Heart right ventricle (tissue), 16 donors: ENCODE results near the gene KCNK2. TPM values are rescaled to one million over a fixed set of nuclear protein-coding genes. Genes with fewer than 3 reads are reported as not detected.

ENCODE experiments used
- ATAC-seq, 8 donors: fragments of 200-7000 bp; cut with Tn5 transposase; one replicate each; pipeline ENCODE4 v1.9.1; 2020; ENCODE audit warnings: mild to moderate bottlenecking in 8 of 8, moderate library complexity in 8 of 8, moderate number of reproducible peaks in 1 of 8
- DNase-seq, 2 donors: peaks; one replicate each; pipeline ENCODE4 v3.0.0-alpha.2; 2020
- H3K27ac ChIP-seq, 10 donors: fragments of 200-600 bp; sonication (generic) in 2 of 10; one replicate each; pipeline versions ENCODE4 v1.5.0 to v1.8.0; 2020 to 2022; ENCODE audit warnings: mild to moderate bottlenecking in 3 of 10
- H3K27me3 ChIP-seq, 7 donors: fragments of 200-600 bp; one replicate each; pipeline ENCODE4 v1.8.0; 2021 to 2022; ENCODE audit warnings: mild to moderate bottlenecking in 2 of 7
- H3K36me3 ChIP-seq, 9 donors: fragments of 200-600 bp; sonication (generic) in 1 of 9; one replicate each; pipeline versions ENCODE4 v1.5.0 to v1.8.0; 2020 to 2022; ENCODE audit warnings: mild to moderate bottlenecking in 2 of 9
- H3K4me1 ChIP-seq, 9 donors: fragments of 200-600 bp; sonication (generic) in 1 of 9; one replicate each; pipeline versions ENCODE4 v1.5.0 to v1.8.0; 2020 to 2022; ENCODE audit warnings: mild to moderate bottlenecking in 4 of 9
- H3K4me3 ChIP-seq, 10 donors: fragments of 200-600 bp; sonication (generic) in 2 of 10; one replicate each; pipeline versions ENCODE4 v1.5.0 to v1.8.0; 2020 to 2022; ENCODE audit warnings: mild to moderate bottlenecking in 7 of 10, moderate library complexity in 2 of 10
- H3K9me3 ChIP-seq, 11 donors: fragments of 200-600 bp in 10 of 11; sonication (generic) in 2 of 11; one replicate each; pipeline versions ENCODE4 v1.5.0 to v1.8.0; 2013 to 2022; ENCODE audit warnings: mild to moderate bottlenecking in 2 of 11, control low read depth in 1 of 11, moderate library complexity in 1 of 11
- WGBS, 2 donors: extraction: QIAGEN DNeasy Blood & Tissue Kit; methylation state at CpG; one replicate each; pipeline ENCODE4 v1.1.7; 2013; ENCODE audit warnings: inconsistent platforms in 1 of 2; 5-methylcytosine and 5-hydroxymethylcytosine counted together
- intact Hi-C, 10 donors: fragments of 100-400 bp; cut with DNase I; formaldehyde crosslinking; loops; one replicate each; pipeline versions ENCODE4 v1.11.1 to v1.14.2; 2022
- polyA plus RNA-seq, 2 donors: library from polyadenylated mRNA; stranded (reverse); fragments of 200-250 nt; gene quantifications; one replicate each; pipeline ENCODE4 v1.2.3, GENCODE V29; 2013
- total RNA-seq, 10 donors: library from RNA; stranded (reverse); fragmentation: NEBNext Ultra II Directional in 3 of 10; extraction: Animal tissue kit (Norgen Biotek cat#: 25700) in 3 of 10; gene quantifications; one replicate each; pipeline versions ENCODE4 v1.2.1 to v1.2.4, GENCODE V29; 2021 to 2023
- TF ChIP-seq, protein P1 (sequence below), 9 donors: fragments of 200-600 bp; sonication (generic) in 2 of 9; IDR thresholded peaks; one replicate each; pipeline versions ENCODE4 v1.5.0 to v1.8.0; 2021 to 2022; ENCODE audit warnings: antibody characterized with exemption in 9 of 9, mild to moderate bottlenecking in 5 of 9, moderate library complexity in 1 of 9
- donor health status: Arrhythmogenic right ventricular cardiomyopathy.
- donor health status: ischemic (EF 13 %, LVEDD 7.1; RV severe dilation, severe dysfunction).
- donor health status: healthy with polysubstance abuse.
- donor health status: DM: no; HTN: yes; CAD: no.
- donor health status: DM: no; HTN: no; CAD: no.
- donor health status: ischemic (EF 25% LVEDD 6.9; RV normal size, moderate dysfunction).
- donor health status: ischemic (EF 25% LVEDD 5.7; RV mildly dilated, moderate dysfunction).
- donor health status: healthy.
- donor health status: DM: yes; HTN: yes; CAD: no.
- donor health status: Ischemic cardiomyopathy.
- donor health status: ischemic (EF 35%, LVEDD 5.7; RV mildly dilated, moderate dysfunction).
- donor health status: nonischemic (EF 11% LVEDD 7.7; RV severe dilation, severe dysfunction).
- donor health status: DM: yes; HTN: yes; CAD: no.
- donor health status: PGD.
- donor health status: ischemic (EF 29% LVEDD 5.4; RV normal size, mild dysfunction).
- donor health status: nonischemic (EF 23%, LVEDD 6.1; RV moderate dilation, normal function).

Gene KCNK2
- total and polyA plus RNA-seq, 12 donors: 0.06 to 0.79 (median 0.26) TPM; not detected in 5

DNA sequence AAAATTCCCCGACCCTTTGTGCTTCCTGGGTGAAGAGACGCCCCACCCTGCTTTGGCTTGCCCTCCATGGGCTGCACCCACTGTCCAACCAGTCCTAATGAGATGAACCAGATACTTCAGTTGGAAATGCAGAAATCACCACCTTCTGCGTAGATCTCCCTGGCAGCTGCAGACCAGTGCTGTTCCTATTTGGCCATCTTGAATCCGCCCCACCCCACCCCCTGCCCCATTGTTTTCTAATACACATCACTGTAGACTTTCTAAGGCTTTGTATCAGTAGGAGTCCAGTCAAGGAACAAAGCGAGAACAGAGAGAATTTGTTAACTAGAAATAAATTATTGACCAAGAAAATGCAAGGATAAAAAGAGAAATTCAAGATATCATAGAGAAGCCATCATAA, 178.2 kb downstream of the KCNK2 start:
- no peaks in the 10 kb centered on the region for H3K36me3 ChIP-seq
- ATAC-seq (no peak), DNase-seq (no peak)
- H3K27ac ChIP-seq: no peak overlapping the region
- no peaks in the 10 kb centered on the region for H3K4me1 ChIP-seq
- TF ChIP-seq, protein P1, sequence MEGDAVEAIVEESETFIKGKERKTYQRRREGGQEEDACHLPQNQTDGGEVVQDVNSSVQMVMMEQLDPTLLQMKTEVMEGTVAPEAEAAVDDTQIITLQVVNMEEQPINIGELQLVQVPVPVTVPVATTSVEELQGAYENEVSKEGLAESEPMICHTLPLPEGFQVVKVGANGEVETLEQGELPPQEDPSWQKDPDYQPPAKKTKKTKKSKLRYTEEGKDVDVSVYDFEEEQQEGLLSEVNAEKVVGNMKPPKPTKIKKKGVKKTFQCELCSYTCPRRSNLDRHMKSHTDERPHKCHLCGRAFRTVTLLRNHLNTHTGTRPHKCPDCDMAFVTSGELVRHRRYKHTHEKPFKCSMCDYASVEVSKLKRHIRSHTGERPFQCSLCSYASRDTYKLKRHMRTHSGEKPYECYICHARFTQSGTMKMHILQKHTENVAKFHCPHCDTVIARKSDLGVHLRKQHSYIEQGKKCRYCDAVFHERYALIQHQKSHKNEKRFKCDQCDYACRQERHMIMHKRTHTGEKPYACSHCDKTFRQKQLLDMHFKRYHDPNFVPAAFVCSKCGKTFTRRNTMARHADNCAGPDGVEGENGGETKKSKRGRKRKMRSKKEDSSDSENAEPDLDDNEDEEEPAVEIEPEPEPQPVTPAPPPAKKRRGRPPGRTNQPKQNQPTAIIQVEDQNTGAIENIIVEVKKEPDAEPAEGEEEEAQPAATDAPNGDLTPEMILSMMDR (IDR thresholded peaks at IDR 0.05): no peak
- no peak overlapping the region for H3K4me3 ChIP-seq
- H3K9me3 ChIP-seq: peaks cover 0 to 14% (median 0%) of the 10 kb centered on the region in 11 donors
- H3K27me3 ChIP-seq: no peaks in the 10 kb centered on the region
- intact Hi-C loops: no loop called here
- 80 to 88% methylated on average over 5 of the region's 5 CpGs for WGBS, 2 donors

DNA sequence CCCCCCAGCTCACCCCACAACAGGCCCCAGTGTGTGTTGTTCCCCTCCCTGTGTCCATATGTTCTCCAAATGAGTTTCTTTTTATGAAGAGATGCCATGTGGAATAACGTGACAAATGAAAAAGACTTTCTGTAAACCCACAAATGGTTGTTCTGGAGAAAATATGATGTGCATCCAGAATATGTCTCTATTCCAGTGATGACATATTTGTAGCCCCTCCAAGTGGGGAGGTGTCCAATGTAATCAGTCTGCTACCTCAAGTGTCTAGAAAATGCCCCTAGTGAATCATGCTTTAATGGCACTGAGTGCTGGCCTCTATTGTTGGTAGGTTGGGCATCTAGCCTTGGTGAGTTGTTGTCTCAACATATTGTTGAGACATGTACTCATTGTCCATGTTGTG, 179.6 kb downstream of the KCNK2 start:
- H3K4me1 ChIP-seq: no peaks in the 10 kb centered on the region
- DNase-seq: no peak
- no peak overlapping the region for H3K4me3 ChIP-seq
- ATAC-seq: no peak
- peaks cover 0 to 14% (median 0%) of the 10 kb centered on the region in 11 donors for H3K9me3 ChIP-seq
- WGBS, 2 donors: 90% methylated on average over 1 of the region's 1 CpG
- no peaks in the 10 kb centered on the region for H3K36me3 ChIP-seq
- TF ChIP-seq, protein P1 (IDR thresholded peaks at IDR 0.05): no peak
- no peak overlapping the region for H3K27ac ChIP-seq
- intact Hi-C loops: no loop called here
- H3K27me3 ChIP-seq: no peaks in the 10 kb centered on the region

DNA sequence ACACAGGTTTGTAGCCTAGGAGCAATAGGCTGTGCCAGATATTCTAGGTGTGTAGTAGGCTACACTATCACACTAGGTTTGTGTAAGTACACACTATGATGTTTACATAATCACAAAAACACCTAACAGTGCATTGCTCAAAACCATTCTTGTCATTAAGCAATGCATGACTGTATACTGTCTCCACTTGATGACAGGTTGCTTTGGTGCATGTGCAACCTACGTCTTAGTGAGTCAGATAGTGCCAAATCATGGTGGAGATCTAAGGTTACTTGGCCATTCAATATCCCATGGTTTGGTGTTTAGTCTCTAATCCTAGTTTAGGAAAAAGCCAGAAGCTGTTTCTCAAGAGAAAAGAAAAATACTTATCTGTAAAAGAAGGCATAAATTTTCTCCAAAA, 181.1 kb downstream of the KCNK2 start:
- intact Hi-C loops: no loop called here
- WGBS, 2 donors: 57 to 59% methylated on average over 1 of the region's 1 CpG
- no peak for DNase-seq

DNA sequence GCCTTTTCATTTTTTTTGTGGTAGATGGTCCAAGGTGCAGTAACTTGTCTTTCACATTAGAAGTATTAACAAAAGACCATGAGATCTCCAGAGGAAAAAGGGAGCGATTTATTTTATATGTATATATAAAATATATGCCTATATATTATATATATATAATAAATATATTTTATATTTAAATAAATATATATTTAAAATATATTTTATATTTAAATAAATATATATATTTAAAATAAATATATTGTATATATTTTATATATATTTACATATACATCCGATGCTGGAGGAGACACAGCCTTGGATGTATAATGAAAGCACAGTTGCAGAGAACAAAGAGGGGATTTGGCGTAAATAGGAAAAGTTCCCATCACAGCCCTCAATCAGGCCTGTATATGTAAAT, 182.1 kb downstream of the KCNK2 start:
- H3K27me3 ChIP-seq: no peaks in the 10 kb centered on the region
- H3K36me3 ChIP-seq: no peaks in the 10 kb centered on the region
- intact Hi-C loops: no loop called here
- no peak for DNase-seq
- H3K9me3 ChIP-seq: peaks cover 0 to 9% (median 0%) of the 10 kb centered on the region in 11 donors
- TF ChIP-seq, protein P1 (IDR thresholded peaks at IDR 0.05): no peak
- H3K4me1 ChIP-seq: no peaks in the 10 kb centered on the region
- no peak overlapping the region for H3K27ac ChIP-seq
- no peak for ATAC-seq
- no peak overlapping the region for H3K4me3 ChIP-seq
- 93 to 98% methylated on average over 3 of the region's 3 CpGs for WGBS, 2 donors

More for the DNA sequence above, 181.1 kb downstream of the KCNK2 start:
- Histone ChIP-seq H3K4me1 (no peaks in the 10 kb centered on the region), H3K27ac (no peak overlapping the region), H3K4me3 (no peak overlapping the region), H3K9me3 (peaks cover 0 to 14% (median 0%) of the 10 kb centered on the region in 11 donors), H3K27me3 (no peaks in the 10 kb centered on the region), H3K36me3 (no peaks in the 10 kb centered on the region)
- no peak for ATAC-seq
- TF ChIP-seq, protein P1 (IDR thresholded peaks at IDR 0.05): no peak
